Non-pigmented ciliary epithelial cell (primary cell): ENCODE measurements around the gene KCNH8.

ENCODE experiments used
- DNase-seq: peaks from one replicate; pipeline ENCODE4 v3.0.0-alpha.2; 2010; ENCODE audit warnings: low read depth

KCNH8 gene

DNA sequence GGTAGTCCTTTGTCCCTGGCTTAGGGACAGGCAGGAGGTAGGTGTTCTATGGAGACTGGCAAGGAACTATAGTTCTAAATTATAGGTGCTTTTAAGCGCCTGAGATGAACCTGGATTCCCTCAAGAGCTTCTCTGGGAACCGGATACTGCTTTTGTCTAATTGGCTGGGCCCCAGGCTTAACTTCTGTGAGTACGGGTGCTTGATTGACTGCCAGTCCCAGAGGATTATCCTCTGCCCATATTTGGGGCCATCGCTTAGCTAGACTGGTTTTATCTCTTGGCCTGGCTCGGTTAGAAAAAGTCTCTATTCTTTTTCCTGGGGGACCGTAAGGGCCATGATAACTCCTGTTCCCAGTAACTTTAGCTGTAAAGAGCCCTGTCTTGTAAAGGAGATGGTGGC, 339.1 kb downstream of the KCNH8 start:
- no peak for DNase-seq

DNA sequence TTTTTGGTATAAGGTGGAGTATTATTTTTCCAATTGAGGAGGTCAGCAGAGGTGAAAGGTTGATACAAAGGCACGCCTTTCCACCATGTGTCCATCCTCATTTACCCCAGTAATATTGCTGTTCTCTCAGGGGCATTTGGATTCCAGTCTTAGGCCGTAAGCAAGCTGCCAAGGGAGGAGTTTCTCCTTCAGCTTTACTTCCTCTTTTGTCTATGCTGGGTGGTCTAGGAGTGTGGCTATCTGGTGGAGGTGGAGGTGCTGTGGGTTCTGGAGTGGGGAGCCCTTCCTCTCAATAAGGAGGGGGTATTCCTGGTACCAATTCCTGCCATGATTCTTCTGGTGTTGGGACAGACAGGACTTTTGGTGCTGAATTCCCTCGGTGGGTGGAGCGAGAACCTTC, 340.6 kb downstream of the KCNH8 start:
- DNase-seq = no peak

DNA sequence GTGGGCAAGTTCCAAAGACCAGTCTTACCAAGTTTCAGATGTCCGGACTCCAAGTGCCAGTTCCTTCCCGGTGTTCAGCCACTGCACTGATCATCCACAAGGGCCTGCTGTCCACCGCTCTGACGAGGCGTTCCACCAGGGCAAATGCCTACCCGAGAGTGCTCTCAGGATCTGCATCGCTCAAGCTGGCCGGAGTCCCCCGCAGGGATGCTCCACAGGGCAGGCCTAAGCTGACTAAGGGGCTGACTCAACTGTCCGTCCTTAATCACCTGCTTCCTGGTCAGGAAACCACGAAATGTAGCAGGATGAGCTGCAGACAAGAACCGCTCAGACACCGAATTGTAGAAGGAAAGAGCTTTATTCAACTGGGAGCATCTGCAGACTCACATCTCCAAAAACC, 341.6 kb downstream of the KCNH8 start:
- DNase-seq = no peak

DNA sequence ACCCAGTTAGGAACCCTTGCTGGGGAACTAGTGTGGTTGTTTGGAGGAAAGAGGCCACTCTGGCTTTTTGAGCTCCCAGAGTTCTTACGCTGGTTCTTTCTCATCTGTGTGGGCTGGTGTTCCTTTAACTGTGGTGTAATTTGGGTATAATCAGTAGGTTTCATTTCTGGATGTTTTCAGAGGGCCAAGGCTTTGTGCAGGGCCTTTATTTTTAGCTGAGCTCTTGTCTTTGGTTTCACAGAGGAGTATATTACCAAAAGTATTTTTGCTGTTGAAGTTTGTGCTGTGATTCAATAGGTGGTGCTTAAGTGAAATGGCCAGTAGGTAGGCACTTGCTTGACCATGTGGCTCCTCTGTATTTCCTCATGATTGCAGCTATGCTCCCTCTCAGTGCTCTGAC, 357.9 kb downstream of the KCNH8 start:
- no peak for DNase-seq

DNA sequence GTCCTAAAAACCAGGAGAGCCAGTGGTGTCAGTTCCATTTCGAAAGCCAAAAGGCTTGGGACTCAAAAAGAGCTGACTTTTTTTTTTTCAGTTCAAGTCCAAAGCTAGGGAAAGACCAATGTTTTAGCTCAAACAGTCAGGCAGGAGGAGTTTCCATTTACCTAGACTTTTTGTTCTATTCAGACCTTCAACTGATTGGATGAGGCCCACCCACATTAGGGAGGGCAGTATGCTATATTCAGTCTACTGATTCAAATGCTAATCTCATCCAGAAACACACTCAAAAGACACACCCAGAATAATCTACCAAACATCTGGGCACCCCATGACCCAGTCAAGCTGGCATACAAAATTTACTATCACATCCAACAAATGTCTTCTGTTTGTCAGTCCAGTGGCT, 374.0 kb downstream of the KCNH8 start:
- DNase-seq = no peak

DNA sequence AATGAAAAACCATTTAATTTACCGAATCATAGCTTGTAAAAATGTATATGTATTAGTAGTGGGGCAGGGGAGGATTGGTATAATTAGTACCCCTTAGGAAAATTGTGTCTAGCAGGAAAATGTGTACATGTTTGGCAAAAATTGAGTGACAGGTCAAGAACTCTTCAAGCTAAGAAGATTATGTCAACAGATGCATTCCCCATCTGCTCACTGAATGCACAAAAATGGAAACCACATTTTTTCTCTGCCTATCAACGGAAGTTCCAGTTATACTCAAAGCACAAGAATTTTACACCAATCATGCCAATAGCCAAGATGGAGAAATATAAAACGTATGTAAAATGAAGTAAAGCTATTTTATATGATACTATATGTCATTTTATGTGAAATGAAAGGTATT, 377.8 kb downstream of the KCNH8 start:
- DNase-seq = no peak

DNA sequence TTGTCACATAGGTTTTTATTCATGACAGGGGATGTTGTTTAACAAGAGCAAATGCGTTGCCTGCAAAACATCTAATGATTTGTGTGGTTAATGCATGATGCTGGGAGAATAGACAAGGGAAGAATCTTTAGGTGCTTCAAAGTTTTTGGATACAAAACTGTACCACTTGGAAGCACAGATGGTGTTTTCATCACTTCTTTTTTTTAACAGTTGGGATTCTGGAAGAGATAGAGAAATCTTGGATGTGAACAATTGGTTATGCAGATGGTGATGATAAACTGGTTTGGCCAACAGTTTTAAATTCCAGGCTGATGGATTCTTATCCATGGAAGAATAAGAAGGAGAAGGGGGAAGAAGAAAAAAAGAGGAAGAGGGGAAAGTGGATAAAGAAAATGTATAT, 379.4 kb downstream of the KCNH8 start:
- no peak for DNase-seq

DNA sequence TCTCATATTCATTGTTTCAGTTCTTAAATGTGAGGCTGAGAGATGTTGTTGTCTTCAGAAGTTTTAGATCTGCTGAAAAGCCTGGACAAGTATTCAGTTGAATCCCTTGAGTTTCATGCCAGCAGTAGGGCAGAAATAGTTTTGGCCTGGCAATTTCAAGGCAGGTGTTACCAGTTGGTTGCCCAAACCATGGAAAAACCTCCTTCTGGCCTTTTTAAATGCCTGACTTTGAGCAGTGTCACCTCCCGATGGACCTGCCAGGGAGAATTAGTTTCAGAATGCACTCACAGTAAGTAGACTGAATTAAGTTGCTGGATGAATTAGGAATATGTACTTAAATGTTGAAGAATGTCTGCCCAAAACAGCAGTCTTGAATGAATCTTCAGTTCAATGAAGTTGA, 383.1 kb downstream of the KCNH8 start:
- no peak for DNase-seq

DNA sequence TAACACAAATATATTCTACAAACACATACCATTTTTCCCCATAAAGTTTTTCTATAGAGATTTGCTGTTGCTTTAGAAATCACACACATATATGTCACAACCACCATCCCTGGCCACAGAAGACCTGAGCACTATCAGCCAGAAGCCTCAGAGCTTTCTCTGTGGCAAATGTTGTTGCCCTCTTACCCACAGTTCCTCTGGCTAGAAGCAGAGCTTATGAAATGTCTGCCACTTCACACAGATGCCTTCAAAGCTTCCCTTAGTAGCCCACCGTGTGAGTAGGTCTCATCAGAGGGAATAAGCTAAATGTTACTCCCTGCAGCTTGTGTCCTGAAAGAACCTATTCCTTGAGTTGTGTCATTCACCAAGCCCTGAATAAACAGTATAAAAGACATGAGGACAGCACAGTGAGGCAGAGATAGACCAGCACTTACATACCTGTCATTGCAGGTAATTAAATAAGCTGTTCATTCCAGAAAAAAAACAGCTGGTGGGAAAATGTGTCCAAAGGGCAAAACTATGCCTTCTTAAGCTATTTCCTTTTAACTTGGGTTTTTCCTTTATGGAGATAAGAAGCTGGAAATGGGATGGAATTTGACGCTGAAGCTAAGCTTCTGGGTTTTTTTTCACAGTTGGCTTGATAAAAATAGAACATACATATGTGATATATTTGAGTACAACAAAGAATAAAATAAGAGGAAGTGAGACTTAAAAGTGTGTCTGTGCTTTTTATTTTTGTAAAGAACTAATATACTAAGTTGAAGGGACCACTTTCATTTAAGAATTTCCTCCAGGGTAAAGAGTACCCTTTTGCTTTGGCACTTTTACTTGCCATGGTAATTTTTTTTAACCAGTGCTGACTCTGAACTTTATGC, 391.4 kb downstream of the KCNH8 start:
- no peak for DNase-seq

DNA sequence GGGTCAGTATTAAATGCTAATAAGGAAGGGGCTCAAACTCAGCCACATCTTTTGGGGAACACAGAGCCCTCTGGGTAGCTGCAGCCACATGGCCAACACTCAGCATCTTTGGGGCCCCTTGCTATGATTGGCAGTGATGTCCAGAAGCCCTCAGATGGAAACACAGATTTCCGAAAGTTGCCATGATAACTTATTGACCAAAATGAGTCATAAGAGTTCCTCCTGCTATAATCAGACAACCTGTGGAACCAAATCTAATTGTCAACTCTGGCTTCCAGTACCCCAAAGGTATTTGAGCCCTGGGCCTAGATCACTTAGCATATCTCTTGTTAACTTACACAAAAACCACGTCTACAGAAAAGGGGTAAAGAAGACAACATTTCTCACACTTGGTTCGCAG, 392.2 kb downstream of the KCNH8 start:
- no peak for DNase-seq

DNA sequence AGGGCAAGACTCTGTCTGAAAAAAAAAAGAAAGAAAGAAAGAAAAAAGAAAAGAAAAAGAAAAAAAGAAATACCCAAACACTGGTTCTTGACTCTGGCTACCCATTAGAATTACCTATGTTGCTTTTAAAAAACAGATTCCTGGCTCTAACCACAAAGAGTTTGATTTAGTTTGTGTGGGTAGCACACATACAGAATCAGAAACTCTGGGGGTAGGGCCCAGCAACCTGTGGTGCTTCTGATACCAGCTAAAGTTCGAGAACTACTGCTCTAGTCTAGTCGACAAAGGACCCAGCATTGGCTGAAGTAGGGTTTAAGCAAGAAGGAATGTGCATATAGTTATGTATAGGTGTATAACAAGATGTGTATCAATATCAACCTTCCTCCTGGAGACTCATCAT, 393.0 kb downstream of the KCNH8 start:
- no peak for DNase-seq

DNA sequence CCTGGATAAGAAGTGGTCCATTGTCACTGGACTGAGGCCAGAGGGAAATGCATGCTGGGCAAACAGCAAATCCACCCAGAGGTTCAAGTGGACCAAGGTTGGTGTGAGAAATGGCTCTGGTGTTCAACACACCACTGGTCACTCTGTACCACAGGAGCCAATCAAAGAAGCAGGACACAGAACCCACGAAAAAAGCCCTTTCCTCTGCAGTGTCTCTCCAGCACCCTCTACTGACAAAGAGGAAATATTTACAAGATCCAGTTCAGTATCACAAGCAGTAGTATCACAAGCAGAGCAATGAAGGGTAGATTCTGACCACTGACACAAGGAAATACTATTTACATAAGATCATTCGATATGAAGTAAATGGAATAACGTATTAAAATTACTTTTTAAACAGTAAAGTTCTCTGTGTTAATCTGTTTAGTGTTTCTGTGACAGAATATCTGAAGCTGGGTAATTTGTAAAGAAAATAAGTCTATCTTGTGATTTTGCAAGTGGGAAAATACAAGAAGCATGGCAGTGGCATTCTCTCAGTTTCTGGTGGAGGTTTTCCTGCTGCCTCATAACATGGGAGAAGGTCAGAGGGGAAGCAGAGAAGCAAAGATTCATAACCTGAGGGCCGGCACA, 395.0 kb downstream of the KCNH8 start:
- DNase-seq = no peak

DNA sequence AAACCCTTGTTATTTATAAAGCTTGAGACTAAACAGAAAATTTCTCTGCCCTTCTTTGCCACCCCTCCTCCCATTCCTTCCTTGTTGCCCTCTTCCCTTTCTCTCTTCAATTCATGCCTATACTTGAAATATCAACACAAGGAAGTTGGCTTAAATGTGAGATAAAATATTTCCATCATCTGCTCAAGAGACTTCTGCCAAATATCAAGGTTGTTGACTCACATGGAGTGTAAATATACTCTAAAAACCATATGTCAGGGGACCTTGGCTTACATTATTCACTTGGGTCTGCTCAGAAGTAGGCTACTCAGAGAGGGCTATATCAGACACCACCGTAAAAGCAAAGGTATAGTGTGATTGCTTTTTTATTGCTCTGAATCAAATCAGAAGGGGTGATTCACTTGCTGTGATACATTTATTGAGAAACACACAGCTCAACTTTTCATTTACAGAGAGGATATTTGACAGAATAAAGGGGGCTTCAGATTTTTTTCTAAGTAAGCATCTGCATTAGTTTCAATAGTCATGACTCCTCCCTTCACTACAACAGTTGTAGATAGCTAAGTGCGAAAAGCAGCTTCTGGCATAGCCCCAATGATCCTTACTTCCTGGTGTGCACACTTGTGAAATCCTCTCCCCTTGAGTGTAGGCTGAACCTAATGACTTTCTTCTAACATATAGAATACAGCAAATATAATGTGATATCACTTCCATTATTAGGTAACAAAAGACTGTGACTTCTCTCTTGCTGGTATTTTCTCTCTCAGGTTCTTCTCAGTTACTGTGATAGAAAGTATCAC, 399.6 kb downstream of the KCNH8 start:
- DNase-seq = no peak

DNA sequence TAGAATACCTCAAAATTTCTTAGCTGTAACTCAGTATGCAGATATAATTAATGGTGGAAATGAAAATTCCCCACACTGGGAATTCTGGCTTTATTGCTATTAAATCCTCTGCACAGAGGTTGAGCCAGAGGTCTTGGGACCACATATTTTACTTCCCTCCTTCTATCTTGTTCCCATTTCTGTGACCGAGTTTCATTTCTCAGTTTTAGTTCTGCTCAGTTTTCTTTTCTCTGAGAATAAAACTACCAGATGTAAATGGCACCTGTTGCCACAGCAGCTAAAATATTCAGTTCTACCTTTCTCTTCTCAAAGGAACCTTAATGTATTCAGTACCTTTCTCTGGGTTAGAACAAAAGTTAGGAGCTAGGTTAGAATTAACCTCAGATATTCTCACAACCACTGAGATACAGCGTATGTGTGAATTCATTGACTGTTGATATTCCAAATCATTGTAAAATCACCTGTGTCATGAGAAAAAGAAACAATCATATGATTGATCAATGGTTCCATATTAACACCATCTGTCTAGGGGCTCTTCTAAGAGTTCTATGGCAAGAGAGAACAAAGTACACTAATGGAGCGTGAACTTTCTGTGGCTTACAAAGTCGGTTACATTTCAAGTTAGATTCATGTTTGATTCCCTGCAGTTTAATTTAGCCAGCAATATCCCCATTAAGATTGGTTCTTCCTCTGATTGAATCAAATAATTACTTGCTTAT, 411.6 kb downstream of the KCNH8 start:
- DNase-seq = no peak

DNA sequence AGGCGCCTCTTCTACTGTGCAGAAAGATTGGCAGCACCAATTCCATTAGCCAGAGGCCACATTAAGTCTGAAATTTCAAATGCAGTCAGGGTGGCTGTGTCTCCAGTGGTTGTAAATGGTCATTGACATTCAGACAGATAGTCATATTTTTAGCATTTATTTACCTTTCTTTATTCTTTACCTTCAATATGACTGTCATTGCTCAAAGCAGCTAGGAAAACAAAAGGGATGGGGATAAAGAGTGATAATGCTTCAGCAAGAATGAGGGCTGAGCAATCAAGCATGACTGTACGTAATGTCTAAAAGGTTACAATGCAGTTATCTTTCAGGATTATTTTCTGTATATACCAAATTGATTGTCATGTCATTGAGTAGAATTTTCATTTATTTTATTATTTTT, 425.3 kb downstream of the KCNH8 start:
- no peak for DNase-seq

DNA sequence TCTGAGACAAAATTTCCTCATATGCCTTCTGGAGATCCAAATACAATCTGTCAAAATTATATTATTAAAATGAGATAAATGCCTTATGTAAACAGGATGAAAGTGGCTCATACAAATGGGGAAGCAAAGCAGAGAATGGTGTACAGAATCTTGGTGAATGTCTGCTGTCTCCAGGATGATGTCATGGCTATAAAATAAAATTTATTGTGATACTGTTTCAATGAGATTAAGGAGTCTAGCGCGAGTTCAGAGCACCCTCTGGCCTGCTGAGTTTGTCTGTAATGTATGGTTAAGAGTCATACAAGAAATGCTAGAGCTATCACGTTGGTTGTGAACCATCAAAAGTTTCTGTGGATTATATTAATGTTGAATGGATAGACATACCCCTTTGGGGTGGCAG, 426.0 kb downstream of the KCNH8 start:
- DNase-seq = no peak

DNA sequence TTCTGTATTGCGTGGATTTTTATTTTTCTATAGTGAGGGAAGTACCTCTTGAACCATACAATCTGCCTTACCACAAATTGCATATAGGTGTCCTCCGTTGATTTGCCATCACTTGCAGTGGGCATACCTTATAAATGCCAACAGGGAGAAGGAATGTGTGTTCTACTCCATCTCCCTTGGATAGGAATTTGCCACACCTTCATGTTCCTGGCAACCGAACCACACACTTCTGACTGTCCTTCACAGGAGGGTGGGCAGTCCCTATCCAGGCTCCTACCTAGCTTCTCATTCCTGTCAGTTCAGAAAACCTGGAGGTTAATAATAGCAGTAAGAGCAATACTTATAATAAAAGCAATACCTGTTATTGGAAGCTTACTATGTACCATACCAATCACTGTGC, 428.0 kb downstream of the KCNH8 start:
- no peak for DNase-seq
